Measurements from ENCODE around the gene ZNF582.
"Not testable (repeated sequence)": the region's sequence is repeated elsewhere in the genome, so short reads cannot be mapped to it uniquely, and the experiment has no call there.

The ZNF582 gene

DNA sequence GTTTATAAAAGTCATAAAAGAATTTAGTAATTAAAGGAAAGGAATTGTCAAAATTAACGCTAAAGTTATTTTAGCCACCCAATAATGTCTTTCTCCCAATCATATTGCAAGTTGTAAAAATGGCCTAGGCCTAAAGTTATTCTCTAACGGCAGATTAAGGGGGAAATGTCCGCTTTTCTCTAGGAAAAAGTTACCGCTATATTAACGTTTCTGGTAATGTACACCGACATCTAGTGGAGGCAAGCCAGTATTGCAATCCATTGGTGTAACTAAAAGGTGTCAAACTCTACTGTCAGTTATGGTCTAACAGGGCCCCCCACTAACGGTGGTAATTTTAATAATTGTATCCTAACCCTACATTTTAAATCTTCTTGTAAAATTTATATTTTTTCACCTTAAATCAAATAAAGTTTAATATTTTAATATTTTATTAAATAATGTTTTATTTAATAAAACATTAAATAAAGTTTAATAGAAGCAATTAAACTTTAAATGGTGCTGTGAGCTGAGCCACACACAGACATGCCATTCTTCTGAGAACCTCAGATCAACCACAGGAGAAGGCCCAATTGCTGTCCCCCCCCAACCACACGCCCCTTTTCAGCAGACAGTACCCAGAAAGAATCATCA is 42.8 kb downstream of the ZNF582 start:
- DNase-seq, result peak; percentile 35 to 43

DNA sequence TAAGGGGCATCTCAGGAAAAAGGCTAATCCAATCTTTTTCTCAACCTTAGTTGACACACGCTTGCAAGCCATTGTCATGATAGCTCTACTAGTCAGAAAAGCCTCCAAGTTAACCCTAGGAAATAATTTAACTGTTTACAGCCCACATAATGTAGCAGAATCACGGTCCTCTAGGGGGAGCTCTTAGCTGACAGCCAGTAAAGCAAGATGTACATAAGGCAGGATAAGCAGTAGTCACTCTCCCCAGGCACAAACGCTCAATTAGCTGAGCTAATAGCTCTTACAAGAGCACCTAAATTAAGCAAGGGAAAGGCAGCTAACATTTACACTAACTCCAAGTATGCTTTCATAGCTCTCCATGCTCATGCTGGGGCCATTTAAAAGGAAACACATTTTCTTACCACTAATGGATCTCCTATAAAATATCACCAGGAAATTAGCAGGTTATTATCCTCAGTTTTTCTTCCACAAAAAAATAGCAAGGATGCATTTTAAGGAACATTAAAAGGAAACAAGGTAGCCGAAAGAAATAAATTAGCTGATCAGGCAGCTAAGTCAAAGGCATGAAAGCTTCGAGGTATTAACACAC is 45.0 kb downstream of the ZNF582 start:
- DNase-seq, result peak in 1 of 2 experiments; percentile 4

DNA sequence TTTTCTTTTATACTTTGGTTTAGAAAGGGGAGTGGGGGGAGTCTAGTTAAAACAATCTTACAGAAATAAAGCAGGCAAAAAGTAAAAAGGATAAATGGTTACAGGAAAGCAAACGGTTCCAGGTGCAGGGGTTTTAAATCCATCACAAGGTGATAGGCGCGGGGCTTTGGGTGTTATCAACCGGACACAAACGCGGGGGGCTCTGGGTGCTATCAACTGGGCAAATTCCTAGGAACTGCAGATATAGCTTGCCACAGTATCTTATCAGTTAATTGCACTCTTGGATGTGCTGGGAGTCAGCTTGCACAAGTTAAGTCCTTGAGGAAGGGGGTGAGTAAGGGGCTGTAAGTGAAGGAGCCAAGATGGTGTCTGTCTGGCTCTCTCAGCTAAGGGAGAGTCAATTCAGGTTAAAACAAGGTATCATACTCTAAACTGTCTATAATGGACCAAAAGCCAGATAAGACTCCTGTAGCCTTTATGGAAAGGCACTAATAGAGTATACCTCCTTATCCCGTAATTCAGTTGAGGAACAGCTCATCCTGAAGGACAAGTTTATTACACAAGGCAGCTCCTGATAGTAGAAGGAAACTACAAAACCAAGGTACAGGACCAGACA is 46.1 kb downstream of the ZNF582 start:
- DNase-seq, result no peak

DNA sequence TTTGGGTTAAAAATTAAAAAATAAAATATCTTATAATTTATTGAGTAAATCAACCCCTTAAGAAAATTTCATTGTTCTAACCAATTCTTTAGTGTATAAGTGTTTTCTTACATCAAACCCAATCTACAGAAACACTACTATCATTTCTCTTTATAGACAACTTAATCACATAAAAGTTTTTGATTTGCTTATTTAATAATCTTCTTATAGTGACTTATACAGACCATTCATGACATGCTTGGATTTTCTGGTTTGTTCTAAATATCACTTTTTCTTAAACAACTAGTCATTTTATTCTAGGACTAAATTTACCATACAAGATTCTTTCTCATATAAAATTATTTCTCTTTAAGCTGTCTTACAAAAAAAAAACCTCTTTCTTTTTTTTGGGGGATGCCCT is 51.4 kb downstream of the ZNF582 start:
- no peak for DNase-seq

DNA sequence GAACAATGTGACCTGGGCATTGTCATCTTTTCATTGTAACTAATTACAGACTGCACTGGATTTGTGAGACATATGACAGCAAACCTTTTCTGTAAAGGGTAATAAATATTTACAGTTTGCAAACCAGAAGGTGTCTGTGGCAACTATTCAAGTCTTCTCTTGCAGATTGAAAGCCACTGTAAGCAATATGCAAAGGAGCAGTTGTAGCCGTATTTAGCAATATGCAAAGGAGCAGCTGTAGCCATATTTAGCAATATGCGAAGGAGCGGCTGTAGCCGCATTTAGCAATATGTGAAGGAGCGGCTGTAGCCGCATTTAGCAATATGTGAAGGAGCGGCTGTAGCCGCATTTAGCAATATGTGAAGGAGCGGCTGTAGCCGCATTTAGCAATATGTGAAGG is 54.3 kb downstream of the ZNF582 start:
- DNase-seq, result not testable (repeated sequence)

DNA sequence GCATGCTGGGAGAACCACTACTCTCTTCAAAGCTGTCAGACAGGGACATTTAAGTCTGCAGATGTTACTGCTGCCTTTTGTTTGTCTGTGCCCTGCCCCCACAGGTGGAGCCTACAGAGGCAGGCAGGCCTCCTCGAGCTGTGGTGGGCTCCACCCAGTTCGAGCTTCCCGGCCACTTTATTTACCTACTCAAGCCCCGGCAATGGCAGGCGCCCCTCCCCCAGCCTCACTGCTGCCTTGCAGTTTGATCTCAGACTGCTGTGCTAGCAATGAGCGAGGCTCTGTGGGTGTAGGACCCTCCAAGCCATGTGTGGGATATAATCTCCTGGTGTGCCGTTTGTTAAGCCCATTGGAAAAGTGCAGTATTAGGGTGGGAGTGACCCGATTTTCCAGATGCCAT is 56.3 kb downstream of the ZNF582 start:
- not testable (repeated sequence) for DNase-seq

DNA sequence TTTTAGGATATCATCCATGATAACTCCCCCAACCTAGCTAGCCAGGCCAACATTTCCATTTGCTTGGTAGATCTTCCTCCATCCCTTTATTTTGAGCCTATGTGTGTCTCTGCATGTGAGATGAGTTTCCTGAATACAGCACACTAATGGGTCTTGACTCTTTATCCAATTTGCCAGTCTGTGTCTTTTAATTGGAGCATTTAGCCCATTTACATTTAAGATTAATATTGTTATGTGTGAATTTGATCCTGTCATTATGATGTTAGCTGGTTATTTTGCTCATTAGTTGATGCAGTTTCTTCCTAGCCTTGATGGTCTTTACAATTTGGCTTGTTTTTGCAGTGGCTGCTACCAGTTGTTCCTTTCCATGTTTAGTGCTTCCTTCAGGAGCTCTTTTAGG is 58.0 kb downstream of the ZNF582 start:
- not testable (repeated sequence) for DNase-seq

DNA sequence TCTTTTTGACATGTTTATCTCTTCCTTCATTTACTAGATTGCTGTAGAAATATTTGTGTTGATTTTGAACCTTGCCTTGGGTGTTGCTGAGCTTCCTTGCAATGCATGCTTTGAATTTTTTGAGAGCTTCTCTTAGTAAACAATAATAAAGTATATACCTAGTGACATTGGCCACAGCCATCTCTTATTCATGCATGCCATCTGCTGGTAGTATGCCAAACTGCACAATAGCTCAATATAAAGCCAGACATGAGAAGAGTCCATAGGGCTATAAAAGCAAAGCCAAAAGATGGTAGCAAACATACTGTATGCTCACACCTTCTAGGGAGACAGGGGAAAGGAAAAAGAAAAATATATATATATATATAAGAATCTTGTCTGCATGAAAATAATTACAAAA is 59.8 kb downstream of the ZNF582 start:
- DNase-seq, result peak; percentile 61 to 78
